Ovary (tissue), 3 donors: ENCODE results near the gene CPA5.

Experiments
- CTCF ChIP-seq, 3 donors: fragments of 450-650 bp in 2 of 3; fragments of 200-600 bp in 1 of 3; IDR thresholded peaks; one replicate each; pipeline versions ENCODE4 v1.5.1 to v1.8.0; 2016 to 2022; ENCODE audit warnings: antibody characterized with exemption in 3 of 3, mild to moderate bottlenecking in 1 of 3
- POLR2A ChIP-seq: fragments of 450-650 bp; IDR thresholded peaks from one replicate; pipeline ENCODE4 v1.6.1; 2017; ENCODE audit warnings: antibody characterized with exemption, mild to moderate bottlenecking, moderate library complexity
- donor health status: DM: no; HTN: no; CAD: no.

- TF ChIP-seq CTCF (IDR thresholded peaks at IDR 0.05) (no peak), POLR2A (no peak)
Measured at GRCh38 chr7:130393101-130393561, 48.5 kb downstream of the CPA5 start.
